RKO (cell line): Measurements from ENCODE around the gene ALKAL2.

Experiments used
- DNase-seq: peaks from one replicate; pipeline ENCODE4 v3.0.0-alpha.2; 2016; ENCODE audit warnings: low spot score

ALKAL2 gene

GRCh38 chr2:244547-244946 lies 43.3 kb downstream of the ALKAL2 start:
- DNase-seq = no peak

GRCh38 chr2:238869-239268 lies 49.0 kb downstream of the ALKAL2 start:
- no peak for DNase-seq

GRCh38 chr2:238431-238830 lies 49.5 kb downstream of the ALKAL2 start:
- no peak for DNase-seq

GRCh38 chr2:237878-238277 lies 50.0 kb downstream of the ALKAL2 start:
- DNase-seq = no peak

GRCh38 chr2:236993-237539 lies 50.8 kb downstream of the ALKAL2 start:
- no peak for DNase-seq

- DNase-seq = no peak
Observed at GRCh38 chr2:234421-234820, 53.5 kb downstream of the ALKAL2 start.

- DNase-seq = no peak
Observed at GRCh38 chr2:233030-233429, 54.9 kb downstream of the ALKAL2 start.

GRCh38 chr2:231521-232185 lies 56.2 kb downstream of the ALKAL2 start:
- no peak for DNase-seq
